NCI-H187 (cell line): ENCODE measurements around the gene SCGB1A1.
"Not testable (repeated sequence)": the region's sequence is repeated elsewhere in the genome, so short reads cannot be mapped to it uniquely, and the experiment has no call there.

Experiments
- DNase-seq, 2 experiments: peaks; one replicate each; lab custom pipeline; 2025; lab: John Stamatoyannopoulos, UW

Gene SCGB1A1, protein sequence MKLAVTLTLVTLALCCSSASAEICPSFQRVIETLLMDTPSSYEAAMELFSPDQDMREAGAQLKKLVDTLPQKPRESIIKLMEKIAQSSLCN

GRCh38 chr11:62418733-62419132, at the start of gene SCGB1A1:
Gene SCGB1A1, plus strand, starts transcription at chr11:62419033. Its CDS starts 63 bp downstream, at chr11:62419096.
- no peak for DNase-seq

- no peak for DNase-seq
These were observed 47.9 kb upstream of the SCGB1A1 start for GRCh38 chr11:62370743-62371440.

DNA sequence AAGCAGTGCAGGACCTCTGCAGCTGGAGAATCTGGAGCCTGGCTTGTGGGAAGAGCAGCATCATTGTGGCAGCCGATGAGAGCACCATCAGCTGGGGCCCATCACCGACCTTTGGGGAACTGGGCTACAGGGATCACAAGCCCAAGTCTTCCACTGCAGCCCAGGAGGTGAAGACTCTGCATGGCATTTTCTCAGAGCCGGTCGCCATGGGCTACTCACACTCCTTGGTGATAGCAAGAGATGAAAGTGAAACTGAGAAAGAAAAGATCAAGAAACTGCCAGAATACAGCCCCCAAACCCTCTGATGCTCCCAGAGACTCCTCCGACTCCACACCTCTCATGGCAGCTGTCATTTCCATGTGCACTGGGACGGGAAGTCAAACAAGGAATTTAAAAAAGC, 46.0 kb upstream of the SCGB1A1 start:
- no peak for DNase-seq

DNA sequence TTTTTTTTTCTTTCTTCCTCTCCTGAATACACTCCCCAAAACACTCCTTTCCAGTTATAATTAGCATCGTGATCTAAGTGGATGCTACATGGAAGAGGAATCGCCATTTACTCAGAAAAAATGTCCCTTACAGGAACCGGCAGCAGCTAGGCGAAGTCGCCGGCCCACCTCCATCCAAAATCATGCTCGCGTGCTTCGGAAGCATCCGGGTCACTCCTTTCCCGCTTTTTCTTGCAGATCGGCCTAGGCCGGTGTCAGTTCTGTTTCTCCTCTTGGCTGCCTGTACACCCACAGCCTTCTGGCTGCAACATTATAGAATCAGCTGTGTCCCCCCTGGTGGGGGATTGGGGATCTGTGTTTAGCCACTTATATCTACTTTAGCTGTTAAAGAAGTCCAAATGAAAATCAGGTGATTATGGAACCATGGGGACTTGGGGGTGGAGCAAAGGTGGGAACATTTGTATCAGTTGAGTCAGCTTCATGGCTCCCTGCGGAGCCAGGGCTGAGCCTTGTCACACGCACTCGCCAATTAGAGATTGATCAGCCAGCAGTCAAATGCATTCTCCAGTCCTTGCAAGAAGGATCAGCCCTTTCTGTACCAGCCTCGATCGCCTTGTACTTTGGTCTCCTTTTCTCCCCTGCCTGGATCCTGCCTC, 45.2 kb upstream of the SCGB1A1 start:
- no peak for DNase-seq

DNA sequence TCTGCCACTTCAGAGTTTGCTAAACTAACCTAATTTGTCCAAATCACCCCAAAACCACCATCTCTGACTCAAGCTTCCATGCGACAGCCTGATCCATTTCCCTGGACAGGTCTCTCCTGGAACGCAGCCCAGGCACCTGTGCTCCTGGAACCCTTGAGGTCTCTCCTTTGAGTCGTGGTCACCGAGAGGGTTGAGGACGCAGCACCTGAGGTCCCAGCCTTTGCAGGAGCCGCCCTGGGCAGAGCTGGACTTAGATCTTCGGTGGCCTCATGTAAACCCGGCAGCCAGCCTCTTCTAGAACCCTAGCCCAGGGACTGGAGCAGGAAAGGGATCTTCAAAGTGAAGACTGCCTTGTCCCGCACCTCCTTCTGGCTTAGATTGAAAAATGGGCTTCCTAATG, 44.0 kb upstream of the SCGB1A1 start:
- DNase-seq: no peak

GRCh38 chr11:62378459-62379063, 40.3 kb upstream of the SCGB1A1 start:
- DNase-seq: peak in 1 of 2 experiments; percentile 1

DNA sequence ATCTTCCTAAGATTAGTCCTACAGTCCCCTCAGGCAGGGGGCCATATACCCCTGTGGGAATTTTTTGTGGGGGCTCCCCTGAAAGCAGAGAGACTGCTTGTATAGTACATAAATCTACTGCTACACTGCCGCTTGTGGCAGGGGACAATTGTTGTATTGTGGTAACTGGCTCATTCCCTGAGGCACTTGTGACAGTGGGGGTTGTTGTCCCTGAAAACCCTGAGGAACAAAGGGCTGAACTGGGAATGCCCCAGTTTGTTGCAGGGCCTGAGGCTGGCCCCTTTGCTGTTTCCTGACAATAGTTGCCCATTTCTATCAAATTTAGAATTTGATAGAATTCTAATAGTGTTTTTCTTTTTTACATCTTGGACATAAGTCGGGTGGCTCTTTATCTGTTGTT, 39.2 kb upstream of the SCGB1A1 start:
- not testable (repeated sequence) for DNase-seq

DNA sequence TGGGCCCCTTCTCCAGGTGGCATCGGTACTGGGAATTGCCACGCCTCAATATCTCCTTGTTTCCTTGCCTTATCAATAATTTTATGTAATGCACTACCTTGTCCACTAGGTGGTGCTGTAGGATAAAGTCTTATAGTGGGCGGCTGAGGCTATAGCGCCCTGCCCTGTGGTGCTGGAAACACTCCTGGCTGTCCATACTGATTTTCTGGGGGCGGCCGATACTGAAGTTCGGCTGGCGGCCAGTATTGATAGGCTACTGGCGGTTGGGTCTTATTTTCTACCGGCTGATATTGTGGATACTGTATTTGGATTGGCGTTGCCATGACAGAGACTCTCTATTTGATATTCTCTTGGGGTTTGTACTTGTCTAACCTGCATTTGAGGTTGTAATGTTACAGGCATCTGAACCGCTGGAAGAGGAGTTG, 38.0 kb upstream of the SCGB1A1 start:
- DNase-seq: peak; percentile 28 to 34

DNA sequence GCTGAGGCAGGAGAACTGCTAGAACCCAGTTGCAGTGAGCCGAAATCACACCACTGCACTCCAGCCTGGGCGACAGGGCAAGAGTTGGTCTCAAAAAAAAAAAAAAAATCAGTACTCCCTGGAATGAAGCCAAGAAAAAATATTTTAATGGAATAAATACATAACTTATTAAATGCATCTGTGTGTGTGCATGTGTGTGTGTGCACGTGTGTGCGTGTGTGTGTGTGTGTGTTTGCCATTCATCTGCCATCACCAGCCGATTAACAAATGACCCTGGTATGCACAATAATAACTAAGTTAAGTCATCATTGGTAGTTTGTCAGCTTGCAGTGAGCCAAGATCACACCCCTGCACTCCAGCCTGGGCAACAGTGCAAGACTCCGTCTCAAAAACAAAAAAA, 35.0 kb upstream of the SCGB1A1 start:
- DNase-seq: no peak

GRCh38 chr11:62386083-62386482, 32.8 kb upstream of the SCGB1A1 start:
- not testable (repeated sequence) for DNase-seq

- no peak for DNase-seq
These were observed 31.5 kb upstream of the SCGB1A1 start for GRCh38 chr11:62387381-62387780.

GRCh38 chr11:62388999-62389398, 29.8 kb upstream of the SCGB1A1 start:
- DNase-seq: no peak

- DNase-seq: no peak
These were observed 28.6 kb upstream of the SCGB1A1 start for GRCh38 chr11:62390237-62390636.

DNA sequence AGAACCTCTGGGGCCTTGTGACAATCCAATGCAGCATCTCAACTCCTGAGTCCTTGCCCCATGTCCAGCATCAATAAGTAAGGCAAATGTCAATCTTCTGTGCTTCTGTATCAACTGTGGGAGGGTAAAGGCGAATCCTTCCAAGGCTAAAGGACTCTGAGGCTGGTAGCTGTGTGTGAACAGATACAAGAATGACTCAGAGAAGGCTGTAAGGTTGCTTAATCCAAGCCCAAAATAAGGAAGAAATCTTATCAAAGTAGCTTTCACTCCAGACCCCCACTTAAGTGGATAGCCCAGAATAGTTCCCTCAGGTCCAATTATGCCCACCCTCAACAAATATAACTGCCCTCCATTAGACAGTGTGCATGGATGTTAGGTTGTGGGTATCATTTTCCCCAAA, 28.1 kb upstream of the SCGB1A1 start:
- DNase-seq: no peak

DNA sequence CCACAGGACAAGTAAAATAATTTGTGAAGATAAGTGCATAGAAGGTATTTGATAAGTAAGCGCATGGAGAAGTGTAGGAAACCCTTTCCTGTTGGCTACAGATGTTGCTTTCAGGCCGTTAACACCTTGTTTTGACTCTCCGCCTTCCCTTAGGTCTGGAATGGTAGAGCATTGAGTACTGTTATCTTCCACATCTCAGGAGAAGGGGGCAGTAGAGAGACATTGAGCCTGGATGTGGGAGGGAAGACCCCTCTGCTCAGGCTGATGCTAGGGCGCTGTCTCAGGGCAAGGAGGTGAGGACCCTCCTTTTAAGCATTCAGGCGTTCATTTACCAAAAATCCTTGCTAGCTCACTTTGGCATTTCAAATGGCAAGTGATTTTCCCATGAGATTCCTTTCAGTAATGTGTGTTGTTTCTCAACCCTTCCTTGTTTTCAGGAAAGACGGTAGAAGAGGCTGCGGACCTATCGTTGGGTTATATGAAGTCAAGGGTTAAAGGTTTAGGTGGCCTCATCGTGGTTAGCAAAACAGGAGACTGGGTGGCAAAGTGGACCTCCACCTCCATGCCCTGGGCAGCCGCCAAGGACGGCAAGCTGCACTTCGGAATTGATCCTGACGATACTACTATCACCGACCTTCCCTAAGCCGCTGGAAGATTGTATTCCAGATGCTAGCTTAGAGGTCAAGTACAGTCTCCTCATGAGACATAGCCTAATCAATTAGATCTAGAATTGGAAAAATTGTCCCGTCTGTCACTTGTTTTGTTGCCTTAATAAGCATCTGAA, 27.0 kb upstream of the SCGB1A1 start:
- DNase-seq: no peak

DNA sequence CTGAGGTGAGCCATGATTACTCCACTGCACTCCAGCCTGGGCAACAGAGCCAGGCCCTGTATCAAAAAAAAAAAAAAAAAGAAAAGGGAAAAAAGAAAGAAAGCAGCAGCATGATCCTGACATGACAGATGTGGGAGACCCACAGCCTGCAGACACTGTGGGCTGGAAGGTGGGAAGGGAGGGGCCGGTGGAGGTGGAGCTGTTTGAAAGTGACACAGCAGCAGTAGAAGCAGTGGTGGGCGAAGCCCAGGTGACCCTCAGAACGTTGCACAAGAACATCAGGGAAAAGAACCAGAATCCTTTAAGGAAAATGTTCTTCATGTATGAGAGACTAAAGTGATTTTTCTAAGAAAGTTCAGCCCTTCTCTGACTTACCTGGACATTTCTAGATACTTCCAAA, 26.3 kb upstream of the SCGB1A1 start:
- no peak for DNase-seq

GRCh38 chr11:62393061-62393611, 25.7 kb upstream of the SCGB1A1 start:
- DNase-seq: no peak

- no peak for DNase-seq
These were observed 25.1 kb upstream of the SCGB1A1 start for GRCh38 chr11:62393735-62394134.

GRCh38 chr11:62394825-62395538, 23.9 kb upstream of the SCGB1A1 start:
- peak; percentile 8 to 54 for DNase-seq

GRCh38 chr11:62395885-62396551, 22.8 kb upstream of the SCGB1A1 start:
- DNase-seq: no peak
